GM18907 (cell line): ENCODE results near the gene PAOX.
"Not testable (repeated sequence)": the region's sequence is repeated elsewhere in the genome, so short reads cannot be mapped to it uniquely, and the experiment has no call there.

ENCODE experiments used
- ATAC-seq: cut with Tn5 transposase; IDR thresholded peaks from one replicate; pipeline ENCODE4 v1.9.1; 2021; ENCODE audit warnings: mild to moderate bottlenecking, moderate library complexity; ENCODE audit not compliant: unreplicated experiment

The PAOX gene

GRCh38 chr10:133362846-133363245 lies 16.2 kb upstream of the PAOX start:
- ATAC-seq = no peak

DNA sequence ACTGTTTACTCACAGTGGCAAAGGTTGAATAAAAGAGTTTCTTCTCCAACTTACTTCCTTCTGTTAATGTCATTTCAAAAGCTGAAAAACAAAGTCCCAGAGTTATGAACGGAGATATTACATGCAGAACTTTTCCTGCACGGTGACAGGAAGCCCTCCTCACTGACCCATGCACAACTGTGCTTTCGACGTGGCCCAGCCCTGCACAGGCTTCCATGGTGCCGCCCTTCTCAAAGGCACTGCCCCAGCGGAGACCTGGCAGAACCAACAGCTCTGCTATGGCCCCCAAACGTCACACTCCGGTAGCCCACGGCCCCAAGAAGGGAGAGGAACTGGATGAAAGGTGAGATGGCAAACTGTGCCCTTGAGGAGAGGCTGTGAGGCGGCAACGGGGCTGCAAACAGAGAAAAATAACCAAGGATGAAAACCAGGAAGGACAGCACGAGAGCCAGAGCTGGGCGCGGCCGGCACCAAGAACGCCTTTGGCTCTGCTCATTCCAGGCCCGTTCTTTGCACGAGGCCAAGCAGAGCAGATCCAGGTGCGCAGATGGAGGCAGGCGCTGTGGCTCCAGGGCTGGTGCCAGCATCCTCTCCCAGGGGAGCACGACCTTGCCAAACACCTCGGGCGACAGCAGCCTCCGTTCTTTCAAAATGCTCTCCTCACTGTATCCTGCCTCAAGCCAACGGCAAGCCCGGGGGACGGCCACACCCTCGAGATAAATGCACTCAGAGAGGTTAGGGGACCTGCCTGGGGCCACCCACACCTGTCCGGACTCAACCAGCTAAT lies 14.2 kb upstream of the PAOX start:
- no peak for ATAC-seq

DNA sequence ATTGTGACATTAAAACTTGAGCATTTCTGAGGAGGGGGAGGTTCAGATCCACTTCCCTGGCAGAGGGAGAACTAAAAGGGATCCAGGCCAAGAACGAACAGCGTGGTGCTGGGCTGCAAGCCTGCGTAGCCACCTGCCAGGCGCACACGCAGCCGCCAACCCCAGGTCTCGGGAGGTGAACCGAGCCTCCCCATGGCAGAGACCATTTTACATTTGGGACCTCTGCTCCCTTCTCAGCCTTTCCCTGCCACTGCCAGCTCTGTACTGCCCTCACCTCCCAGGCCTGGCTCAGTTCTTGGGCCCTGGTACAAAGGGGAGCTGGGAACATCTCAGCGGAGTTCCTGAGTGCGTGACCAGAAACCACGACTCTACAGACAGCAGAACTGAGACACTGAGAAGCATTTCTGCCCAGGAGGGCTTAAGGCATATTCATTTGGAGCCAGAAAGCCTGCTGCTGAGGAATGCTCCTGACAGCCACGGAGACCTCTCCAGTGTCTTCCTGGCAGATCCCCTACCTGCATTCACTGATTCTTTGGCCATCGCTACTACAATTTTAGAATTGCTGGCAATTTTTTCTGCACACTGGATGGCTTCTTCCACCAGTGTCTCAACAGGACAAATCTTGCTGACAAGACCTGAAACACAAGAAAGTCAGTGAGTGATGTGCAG lies 13.5 kb upstream of the PAOX start:
- ATAC-seq = no peak

DNA sequence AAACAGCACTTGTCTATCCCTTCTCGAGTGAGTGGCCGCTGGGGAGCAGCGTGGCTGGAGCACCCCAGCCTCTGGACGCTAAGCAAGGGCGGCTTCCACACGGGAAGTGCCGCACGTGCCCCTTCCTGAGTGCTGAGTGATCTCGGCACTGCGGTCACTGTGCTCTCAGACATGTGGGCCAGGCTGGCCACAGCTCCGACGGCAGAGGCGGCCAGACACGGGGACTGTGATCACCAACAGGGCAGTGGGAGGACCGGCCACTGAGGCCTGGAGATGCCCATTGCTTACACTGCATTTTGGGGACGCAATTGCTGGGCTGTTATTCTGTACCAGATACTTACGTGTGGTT lies 13.0 kb upstream of the PAOX start:
- no peak for ATAC-seq

GRCh38 chr10:133366751-133367150 lies 12.3 kb upstream of the PAOX start:
- no peak for ATAC-seq

DNA sequence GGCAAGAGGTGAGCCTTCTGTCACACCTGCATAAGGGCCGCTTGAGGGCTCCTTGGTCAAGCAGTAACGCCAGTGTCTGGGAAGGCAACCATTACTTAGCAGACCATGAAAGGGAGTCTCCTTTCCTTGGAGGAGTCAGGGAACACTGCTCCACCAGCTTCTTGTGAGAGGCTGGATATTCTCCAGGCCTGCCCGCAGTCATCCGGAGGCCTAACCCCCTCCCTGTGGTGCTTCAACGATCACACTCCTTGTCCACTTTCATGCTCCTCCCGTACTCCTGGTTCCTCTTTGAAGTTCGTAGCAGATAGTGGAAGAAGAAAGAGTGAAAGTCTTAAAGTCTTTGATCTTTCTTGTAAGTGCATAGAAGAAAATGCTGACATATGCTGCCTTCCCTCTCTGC lies 11.6 kb upstream of the PAOX start:
- not testable (repeated sequence) for ATAC-seq

DNA sequence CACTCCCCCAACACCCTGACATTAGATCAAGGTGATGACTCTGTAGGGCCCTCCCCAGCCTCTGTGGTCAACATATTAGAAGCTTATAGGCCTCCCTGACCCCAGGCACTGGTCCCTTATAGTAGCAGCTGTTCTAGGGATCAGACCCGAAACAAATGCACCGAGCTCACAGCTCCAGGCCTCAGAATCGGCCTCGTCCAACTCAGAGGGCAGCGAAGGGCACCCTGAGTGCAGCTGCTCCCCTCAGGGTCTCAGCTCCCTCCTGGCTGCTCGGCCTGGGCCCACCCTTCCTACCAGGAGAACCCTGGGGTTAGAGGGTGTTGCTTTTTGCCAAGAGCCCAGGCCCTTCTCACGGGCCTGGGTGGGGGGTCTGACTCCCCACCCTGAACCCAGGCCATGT lies 10.9 kb upstream of the PAOX start:
- ATAC-seq = no peak

DNA sequence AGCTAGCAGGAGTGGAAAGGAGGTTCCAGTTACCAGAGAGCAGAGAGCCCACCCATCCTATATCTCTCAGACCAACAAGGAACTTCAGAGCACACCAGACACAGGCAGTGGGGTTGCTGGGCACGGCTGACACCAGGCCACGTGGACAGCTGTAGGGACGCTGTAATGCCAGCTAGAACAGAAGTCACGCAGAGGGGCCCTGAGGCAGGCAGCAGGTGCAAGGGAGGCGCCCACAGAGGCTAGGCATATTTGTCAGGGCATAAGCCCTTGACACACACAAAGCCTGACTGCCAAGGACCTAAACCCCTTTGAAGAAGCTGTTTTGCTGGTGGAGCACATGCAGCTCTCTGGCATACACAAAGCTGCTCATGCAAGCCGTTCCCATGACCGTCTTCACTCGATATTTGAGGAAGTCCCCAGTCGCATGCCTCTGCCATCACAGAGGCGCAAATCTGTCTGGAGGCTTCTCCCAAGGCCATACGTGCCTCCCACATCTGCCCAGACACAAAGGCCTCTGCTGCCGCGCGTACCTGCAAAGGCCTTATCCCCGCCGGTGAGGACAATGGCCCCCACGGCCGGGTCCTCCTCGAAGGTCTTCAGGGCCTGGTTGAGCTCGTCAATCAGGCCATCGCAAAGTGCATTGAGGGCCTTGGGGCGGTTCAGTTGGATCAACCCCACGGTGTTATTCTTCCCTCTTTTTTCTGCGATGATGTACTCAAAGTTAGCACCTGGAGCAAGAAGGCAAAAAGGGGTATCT lies 8.9 kb upstream of the PAOX start:
- ATAC-seq = no peak

GRCh38 chr10:133372507-133372906 lies 6.6 kb upstream of the PAOX start:
- ATAC-seq = no peak

DNA sequence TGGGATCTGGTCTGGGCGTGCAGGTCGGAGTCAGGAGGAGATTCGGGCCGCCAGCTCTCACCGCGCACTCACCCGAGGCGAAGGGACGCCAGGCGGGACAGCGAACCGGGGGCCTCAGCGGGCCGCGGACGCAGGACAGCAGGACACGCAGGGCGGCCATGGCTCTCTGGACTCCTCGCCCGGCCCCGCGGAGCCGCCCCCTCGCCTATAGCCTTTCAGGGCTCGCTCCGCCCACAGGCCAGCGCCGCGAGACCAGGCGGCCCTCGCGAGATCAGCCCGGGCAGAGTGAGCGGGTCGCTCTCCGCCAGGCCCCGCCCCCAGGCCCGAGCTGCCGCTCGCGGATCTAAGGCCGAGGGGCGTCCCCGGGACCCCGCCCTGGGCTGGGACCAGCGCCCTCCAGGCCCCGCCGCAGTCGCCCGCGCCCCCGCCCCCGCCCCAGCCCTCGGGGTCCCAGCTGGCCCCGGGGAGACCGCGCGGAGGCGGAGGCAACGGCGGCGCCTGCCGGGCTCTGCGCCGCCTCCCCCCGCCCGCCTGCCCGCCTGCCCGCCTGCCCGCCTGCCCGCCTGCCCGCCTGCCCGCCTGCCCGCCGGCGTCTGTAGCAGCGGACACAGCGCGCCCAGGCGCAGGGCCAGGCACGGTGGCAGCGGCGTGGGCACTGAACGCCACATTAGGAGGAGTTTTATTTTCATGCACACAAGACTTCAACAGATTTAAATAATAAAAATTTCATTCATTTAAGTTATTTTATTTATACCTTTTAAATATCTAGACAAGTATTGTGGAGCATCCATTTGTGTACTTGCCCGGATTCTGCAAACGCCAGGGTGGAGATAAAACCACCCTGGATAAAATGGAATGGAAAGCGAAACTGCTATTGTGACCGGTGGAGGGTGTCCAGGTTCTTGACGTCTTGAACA lies 5.6 kb upstream of the PAOX start, which contains the start of gene ECHS1:
Gene ECHS1 (minus strand): TSS at position 181 of the 917 bp plus-strand sequence. CDS start 21 bp downstream, at position 160.
- peak; percentile 92 for ATAC-seq

GRCh38 chr10:133375357-133376115 lies 3.5 kb upstream of the PAOX start:
- no peak for ATAC-seq

DNA sequence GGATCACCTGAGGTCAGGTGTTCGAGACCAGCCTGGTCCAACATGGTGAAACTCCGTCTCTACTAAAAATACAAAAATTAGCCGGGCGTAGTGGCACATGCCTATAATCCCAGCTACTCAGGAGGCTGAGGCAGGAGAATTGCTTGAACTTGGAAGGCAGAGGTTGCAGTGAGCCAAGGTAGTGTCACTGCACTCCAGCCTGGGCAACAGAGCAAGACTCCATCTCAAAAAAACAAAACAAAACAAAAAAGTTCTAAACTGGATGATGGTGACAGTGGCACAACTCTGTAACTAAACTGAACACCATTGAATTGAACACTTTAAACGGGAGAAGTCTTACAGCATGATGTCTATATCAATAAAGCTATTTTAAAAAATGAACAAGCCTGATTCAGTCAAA lies 2.9 kb upstream of the PAOX start:
- ATAC-seq = not testable (repeated sequence)

DNA sequence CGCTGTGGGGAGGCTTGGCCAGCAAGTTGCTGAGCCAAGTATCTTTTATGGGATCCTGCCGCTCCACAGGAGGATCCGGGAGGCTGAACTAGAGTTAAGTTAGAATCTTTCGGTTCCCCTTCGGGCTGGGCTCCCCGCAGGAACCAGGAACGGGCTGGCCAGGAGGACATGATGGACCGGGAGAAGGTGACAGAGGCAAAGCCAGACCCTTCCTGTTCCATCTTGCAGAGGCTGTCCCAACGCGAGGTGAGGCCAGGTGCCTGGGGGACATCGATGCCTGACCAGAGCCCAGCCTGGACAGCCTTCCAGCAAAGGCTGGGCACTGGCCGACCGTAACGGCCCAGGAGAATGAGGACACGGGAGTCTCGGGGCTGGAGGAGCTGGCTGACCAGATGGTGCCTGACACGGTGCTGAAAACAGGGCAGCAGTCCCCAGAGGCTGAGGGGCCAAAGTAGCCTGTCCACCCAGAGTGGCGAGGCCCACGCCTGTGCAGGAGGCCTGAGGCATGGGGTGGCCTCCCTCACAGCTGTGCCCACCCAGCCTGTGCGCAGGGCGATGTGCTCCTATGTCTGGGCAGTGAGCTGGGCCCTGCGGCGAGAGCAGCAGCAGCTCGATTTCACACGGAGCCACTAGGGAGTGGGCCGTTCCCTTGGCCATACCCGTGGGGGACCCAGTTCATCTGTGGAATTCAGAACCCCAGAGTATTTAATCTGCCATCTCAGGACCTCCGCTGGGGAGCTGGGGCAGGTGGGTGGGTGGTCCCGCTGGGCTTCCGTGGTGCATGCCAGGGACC lies 1.8 kb upstream of the PAOX start:
- no peak for ATAC-seq

GRCh38 chr10:133377818-133378250 lies 1.2 kb upstream of the PAOX start:
- ATAC-seq = no peak

GRCh38 chr10:133378251-133379096 lies 588 bp upstream of the PAOX start:
- peak; percentile 43 for ATAC-seq

- no peak for ATAC-seq
Observed at GRCh38 chr10:133379801-133380666, 972 bp downstream of the PAOX start.

DNA sequence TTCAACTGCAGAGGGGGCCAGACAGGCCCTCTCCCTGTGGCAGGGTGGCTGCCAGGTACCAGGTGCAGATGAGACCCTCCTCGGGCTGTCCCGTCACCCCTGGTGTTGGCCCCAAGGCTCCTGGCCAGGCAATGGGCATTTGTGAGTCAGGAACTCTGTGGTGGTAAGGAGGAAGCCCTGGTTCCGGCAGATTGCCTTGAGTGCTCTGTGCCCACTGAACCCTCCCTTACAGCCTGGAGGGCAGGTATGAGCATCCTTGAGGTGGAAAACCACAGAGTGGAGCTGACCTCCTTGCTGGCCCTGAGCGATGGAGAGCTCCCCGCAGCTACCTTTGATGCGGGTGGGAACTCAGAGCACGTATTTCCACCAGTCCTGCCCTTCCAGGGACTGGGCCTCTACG lies 2.0 kb downstream of the PAOX start:
- ATAC-seq = no peak
